ENCODE data around the gene S100A6.

- no peak for TF ChIP-seq RAD21 (conservative IDR thresholded peaks at IDR 0.05)
- TF ChIP-seq CTCF (IDR thresholded peaks at IDR 0.05; ENCODE audit: poor library complexity, severe bottlenecking): no peak
- no peak for TF ChIP-seq POLR2AphosphoS5 (IDR thresholded peaks at IDR 0.05)
These were observed 8.8 kb upstream of the S100A6 start for GRCh38 chr1:153544453-153545066.

Data from neural cell (in vitro differentiated cells).